HG03045 (cell line): ENCODE data around the gene POLE.

ENCODE experiments used
- ATAC-seq: cut with Tn5 transposase; IDR thresholded peaks from one replicate; pipeline ENCODE4 v1.9.1; 2021; ENCODE audit warnings: mild to moderate bottlenecking, moderate library complexity; ENCODE audit not compliant: unreplicated experiment

Gene POLE

DNA sequence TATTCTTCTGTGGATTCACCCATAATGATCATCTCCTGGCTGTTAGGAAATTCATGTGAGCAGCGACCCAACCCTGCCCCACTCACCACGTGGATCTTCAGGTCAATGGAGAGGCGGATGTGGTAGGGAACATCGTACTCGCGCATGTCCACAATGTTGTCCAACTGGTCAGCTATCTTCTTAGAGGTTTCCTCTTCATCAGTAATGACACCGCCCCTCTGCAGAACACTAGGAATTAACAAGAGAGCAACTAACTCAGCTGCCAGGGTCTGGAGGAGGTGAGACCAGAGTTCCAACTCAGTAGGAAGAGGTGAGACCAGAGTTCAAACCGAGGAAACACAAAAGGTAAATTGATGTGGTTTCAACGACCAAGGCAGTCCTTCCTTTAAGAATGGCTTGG is 9.7 kb downstream of the POLE start:
- no peak for ATAC-seq

GRCh38 chr12:132675757-132676432 is 11.2 kb downstream of the POLE start:
- no peak for ATAC-seq

- ATAC-seq = no peak
Observed at GRCh38 chr12:132674561-132674960, 12.6 kb downstream of the POLE start.

- ATAC-seq = no peak
Observed at GRCh38 chr12:132673288-132674179, 13.6 kb downstream of the POLE start.

DNA sequence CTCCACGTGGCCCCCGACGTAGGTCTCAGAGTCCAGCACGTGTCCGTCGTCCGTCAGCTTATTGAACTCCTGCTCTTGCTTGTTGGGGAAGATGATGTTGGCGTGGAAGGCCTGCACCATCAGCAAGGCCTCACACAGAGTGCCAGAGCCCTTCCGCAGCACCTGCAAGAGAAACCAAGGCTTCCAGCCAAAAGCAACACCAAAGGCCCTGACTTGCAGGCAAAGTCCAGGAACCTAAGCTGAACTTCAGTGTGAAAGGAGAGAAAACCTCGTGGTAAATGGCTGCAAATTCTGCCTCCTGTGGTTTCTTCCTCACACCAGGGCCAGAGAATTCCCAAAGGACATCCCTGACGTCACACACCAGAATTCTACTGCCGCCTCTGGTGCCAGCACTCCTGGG is 14.5 kb downstream of the POLE start:
- no peak for ATAC-seq

DNA sequence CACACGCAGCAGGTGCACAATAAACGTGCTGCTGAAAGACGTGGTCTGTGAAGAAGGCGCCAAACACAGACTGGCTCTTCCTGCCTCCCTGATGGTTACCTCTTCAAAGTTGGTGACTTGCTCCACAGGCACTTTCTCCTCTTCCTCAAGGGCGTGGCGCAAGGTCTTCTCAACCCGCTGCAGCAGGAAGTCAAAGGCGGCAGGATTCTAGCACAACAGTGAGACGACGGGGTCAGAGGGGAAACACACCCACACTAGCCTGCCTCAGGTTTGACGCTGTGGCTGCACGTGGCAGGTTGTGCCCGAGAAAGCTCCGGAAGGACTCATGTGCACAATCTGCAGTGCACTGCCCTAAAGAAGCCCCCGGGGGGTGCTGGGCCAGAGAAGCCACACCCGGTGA is 15.0 kb downstream of the POLE start:
- ATAC-seq = no peak

GRCh38 chr12:132669166-132669879 is 17.8 kb downstream of the POLE start:
- ATAC-seq = no peak

- ATAC-seq = no peak
Observed at GRCh38 chr12:132668191-132669088, 18.7 kb downstream of the POLE start.

- no peak for ATAC-seq
Observed at GRCh38 chr12:132665794-132666193, 21.3 kb downstream of the POLE start.

GRCh38 chr12:132665149-132665491 is 22.0 kb downstream of the POLE start:
- ATAC-seq = no peak

DNA sequence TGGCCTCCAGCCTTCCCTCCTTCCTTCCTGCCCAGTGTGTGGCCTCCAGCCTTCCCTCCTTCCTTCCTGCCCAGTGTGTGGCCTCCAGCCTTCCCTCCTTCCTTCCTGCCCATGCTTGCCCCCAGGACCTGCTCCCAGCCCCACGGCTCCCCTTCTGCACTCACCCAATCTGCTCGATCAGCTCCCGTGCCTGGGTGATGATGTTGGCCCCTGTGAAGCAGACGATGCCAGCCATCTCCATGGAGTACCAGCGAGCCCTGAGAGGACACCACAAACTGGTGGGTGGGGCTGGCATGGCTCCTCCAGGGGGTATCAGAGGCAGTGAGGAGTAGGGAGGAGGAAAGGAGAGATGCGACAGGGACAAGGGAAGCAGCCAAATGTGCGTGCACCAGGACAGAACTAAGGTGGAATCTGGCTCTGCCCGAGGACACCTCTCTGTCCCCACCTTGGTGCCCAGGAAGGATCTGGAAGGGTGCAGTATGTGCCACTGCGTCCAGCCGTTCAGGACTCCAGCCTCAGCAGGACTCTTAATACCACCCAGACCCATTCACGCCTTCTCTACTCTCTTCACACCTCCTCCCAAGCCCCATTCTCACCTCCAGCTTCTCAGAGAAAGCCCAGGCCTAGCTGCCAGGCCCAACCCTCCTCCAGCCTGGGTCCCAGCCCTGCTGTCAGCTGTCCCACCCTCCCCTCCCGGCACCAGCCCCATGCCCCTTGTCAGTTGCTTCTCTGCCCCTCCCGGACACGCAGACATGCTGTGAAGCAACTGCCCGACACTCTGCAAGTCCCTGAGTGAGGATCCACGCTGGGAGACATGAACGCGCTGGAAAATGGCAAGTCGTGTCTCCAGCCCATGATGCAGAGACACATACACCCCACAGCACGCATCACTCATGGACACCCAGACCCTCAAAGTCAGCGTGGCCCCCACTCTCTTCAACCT is 22.7 kb downstream of the POLE start:
- no peak for ATAC-seq

DNA sequence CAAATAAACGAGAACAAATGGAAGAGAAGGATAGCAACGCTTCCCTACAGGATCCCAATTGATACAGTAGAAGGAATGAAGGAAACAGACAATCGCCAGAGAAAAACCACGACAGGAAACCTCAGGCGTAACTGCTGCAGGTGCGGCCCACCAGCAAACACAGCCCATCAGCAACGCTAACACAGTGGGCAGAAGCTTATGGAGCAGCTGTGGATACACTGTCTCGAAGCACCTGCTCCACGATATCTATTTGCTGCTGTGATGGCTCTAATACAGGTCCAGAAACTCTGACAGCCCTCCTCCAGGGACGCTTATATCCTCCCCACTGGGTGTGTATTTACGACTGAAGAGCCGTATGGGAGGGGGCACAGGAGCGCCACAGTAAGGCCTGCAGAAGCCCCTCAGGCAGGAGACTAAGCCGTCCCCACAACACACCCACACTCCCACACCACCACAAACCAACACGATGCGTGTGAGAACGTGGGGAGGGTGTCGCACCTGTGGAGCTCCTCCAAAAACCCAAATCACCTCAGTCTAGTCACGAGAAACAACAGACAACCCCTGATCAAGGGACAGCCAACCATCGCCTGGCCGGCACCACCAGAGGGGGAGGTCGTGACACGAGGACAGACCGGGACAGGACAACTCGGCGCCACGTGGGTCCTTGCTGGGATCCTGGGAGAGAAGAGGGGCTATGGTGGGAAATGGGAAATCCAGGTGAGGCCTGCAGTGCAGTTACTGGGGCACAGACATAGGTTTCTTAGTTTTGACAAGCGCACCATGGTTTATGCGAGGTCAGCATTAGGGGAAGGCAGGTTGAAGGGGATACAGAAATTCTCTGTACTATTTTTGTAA is 24.0 kb downstream of the POLE start:
- ATAC-seq = no peak

DNA sequence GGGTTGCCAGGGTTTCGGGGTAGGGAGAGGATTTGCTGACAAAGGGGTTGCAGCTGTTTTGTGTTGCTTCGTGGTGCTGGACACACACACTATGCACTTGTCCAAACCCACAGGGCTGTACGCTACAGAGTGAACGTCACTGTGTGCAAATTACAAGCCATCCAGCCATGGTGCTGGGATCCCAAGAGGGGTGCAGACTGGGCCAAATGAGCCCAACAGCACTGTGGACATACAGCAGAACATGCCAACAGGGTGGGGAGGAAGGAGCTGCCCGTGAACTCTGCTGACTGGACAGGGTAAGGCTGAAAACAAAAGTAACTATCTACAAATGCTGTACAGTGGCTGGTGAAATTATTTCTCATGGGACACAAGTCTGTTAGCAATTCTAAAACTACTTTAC is 25.2 kb downstream of the POLE start:
- ATAC-seq = no peak

DNA sequence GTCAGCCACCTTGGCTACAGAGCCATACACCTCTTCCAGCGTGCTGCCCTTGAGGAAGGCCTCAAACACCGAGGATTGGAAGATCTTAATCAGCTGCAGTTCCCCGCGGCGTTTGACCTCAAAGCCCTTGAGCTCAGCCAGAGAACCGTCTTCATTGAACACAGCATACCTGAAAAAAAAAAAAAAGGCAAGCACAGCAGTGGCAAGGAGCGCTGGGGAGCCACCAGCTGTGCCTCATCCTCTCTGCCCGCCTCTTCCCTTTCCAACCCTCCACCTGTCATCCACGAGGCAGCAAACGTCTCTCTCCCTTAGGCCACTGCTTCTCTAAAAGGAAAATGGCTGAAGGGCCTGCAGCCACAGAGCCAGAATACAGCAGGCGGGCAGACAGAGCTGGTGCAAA is 26.1 kb downstream of the POLE start:
- ATAC-seq = no peak

DNA sequence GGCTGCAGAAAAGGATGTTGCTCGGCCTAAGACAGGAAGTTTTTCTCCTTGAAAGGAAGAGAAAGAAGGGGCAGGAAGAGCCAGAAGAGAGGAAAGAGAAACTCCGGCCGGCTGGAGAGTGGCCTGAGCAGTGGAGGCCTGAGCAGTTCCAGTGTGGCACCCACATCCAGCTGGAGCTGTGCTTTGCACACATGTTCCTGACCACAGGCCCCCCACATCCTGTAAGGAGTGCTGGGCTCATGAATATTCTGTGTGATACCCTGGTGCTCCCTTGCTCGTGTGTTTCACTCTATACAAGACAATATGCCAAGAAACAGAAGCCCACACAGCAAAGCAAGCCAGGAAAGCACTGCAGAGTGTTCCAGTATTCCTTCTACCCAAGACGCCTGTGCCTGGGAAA is 27.1 kb downstream of the POLE start:
- ATAC-seq = no peak

GRCh38 chr12:132659146-132659545 is 28.0 kb downstream of the POLE start:
- no peak for ATAC-seq

GRCh38 chr12:132658149-132658894 is 28.8 kb downstream of the POLE start:
- ATAC-seq = no peak
